ENCODE results near the gene KIAA1671. TPM values are rescaled to one million over a fixed set of nuclear protein-coding genes. Genes with fewer than 3 reads are reported as not detected.

Gene KIAA1671
- total and polyA plus RNA-seq, 2 of the 13 experiments (the other 11 are each of a cell fraction or from before 2014, with no cell fraction given), result 13.5 to 13.6 TPM

- TF ChIP-seq TBX2 (CRISPR knock-in tag; IDR thresholded peaks at IDR 0.05; ENCODE audit: borderline replicate concordance), result peak; percentile 76; the same call in 1 of the 2 replicates
- TF ChIP-seq CREM (IDR thresholded peaks at IDR 0.05), result no peak
- TF ChIP-seq CREM (CRISPR knock-in tag; IDR thresholded peaks at IDR 0.05), result no peak
- no peak for TF ChIP-seq SMARCC2 (IDR thresholded peaks at IDR 0.05)
- peak; percentile 60 for TF ChIP-seq TARDBP (CRISPR knock-in tag; IDR thresholded peaks at IDR 0.05)
- TF ChIP-seq ZBTB10 (CRISPR knock-in tag; IDR thresholded peaks at IDR 0.05; ENCODE audit: borderline replicate concordance), result peak; percentile 54; the same call in 1 of the 2 replicates
- peak; percentile 90; the same call in 1 of the 2 replicates for TF ChIP-seq ZNF782 (CRISPR knock-in tag; IDR thresholded peaks at IDR 0.05; ENCODE audit: borderline replicate concordance)
- no peak; the same call in 1 of the 2 replicates for TF ChIP-seq MEIS2 (CRISPR knock-in tag; IDR thresholded peaks at IDR 0.05)
- TF ChIP-seq NFRKB (IDR thresholded peaks at IDR 0.05), result no peak
- peak; percentile 75 for TF ChIP-seq SRSF1 (optimal IDR thresholded peaks at IDR 0.05; ENCODE audit: low read depth, low read length)
- TF ChIP-seq, protein P1, sequence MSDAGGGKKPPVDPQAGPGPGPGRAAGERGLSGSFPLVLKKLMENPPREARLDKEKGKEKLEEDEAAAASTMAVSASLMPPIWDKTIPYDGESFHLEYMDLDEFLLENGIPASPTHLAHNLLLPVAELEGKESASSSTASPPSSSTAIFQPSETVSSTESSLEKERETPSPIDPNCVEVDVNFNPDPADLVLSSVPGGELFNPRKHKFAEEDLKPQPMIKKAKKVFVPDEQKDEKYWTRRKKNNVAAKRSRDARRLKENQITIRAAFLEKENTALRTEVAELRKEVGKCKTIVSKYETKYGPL (CRISPR knock-in tag; IDR thresholded peaks at IDR 0.05), result no peak
- no peak for TF ChIP-seq ZFP82 (CRISPR knock-in tag; IDR thresholded peaks at IDR 0.05; ENCODE audit: borderline replicate concordance)
- TF ChIP-seq RFX5 (IDR thresholded peaks at IDR 0.05; ENCODE audit: low read depth, low read length), result no peak
- no peak for TF ChIP-seq SCMH1 (CRISPR knock-in tag; IDR thresholded peaks at IDR 0.05; ENCODE audit: borderline replicate concordance)
- TF ChIP-seq TOE1 (CRISPR knock-in tag; IDR thresholded peaks at IDR 0.05), result 0 out of 2 replicates have a peak, but pooled peaks have one; percentile 33
- TF ChIP-seq, protein P2, sequence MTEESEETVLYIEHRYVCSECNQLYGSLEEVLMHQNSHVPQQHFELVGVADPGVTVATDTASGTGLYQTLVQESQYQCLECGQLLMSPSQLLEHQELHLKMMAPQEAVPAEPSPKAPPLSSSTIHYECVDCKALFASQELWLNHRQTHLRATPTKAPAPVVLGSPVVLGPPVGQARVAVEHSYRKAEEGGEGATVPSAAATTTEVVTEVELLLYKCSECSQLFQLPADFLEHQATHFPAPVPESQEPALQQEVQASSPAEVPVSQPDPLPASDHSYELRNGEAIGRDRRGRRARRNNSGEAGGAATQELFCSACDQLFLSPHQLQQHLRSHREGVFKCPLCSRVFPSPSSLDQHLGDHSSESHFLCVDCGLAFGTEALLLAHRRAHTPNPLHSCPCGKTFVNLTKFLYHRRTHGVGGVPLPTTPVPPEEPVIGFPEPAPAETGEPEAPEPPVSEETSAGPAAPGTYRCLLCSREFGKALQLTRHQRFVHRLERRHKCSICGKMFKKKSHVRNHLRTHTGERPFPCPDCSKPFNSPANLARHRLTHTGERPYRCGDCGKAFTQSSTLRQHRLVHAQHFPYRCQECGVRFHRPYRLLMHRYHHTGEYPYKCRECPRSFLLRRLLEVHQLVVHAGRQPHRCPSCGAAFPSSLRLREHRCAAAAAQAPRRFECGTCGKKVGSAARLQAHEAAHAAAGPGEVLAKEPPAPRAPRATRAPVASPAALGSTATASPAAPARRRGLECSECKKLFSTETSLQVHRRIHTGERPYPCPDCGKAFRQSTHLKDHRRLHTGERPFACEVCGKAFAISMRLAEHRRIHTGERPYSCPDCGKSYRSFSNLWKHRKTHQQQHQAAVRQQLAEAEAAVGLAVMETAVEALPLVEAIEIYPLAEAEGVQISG (CRISPR knock-in tag; IDR thresholded peaks at IDR 0.05), result peak; percentile 74
- peak; percentile 71; the same call in 1 of the 2 replicates for TF ChIP-seq ZNF598 (CRISPR knock-in tag; IDR thresholded peaks at IDR 0.05; ENCODE audit: borderline replicate concordance)
- no peak for TF ChIP-seq SMAD1 (CRISPR knock-in tag; IDR thresholded peaks at IDR 0.05; ENCODE audit: borderline replicate concordance, low read depth)
- peak; percentile 27 for TF ChIP-seq YY1 (IDR thresholded peaks at IDR 0.05; ENCODE audit: insufficient read depth, insufficient replicate concordance, low read depth, low read length)
- no peak for TF ChIP-seq BATF2 (CRISPR knock-in tag; IDR thresholded peaks at IDR 0.05)
- no peak for TF ChIP-seq ZNF589 (CRISPR knock-in tag; conservative IDR thresholded peaks at IDR 0.05)
- peak; percentile 40; the same call in 1 of the 2 replicates for TF ChIP-seq HMG20B (CRISPR knock-in tag; conservative IDR thresholded peaks at IDR 0.05)
- TF ChIP-seq YEATS4 (CRISPR knock-in tag; IDR thresholded peaks at IDR 0.05; ENCODE audit: borderline replicate concordance), result peak; percentile 39; the same call in 1 of the 2 replicates
These were observed at the start of gene KIAA1671 (continued) for GRCh38 chr22:24951942-24952836.
